ENCODE results near the gene PEX5. TPM values are rescaled to one million over a fixed set of nuclear protein-coding genes. Genes with fewer than 3 reads are reported as not detected.
A peak's percentile ranks its signal among the peaks of the same experiment; 100 is the strongest.

Gene PEX5
- total and polyA plus RNA-seq, 2 experiments from 2014 or later = 7.5 to 72.0 TPM

GRCh38 chr12:7142056-7142644 lies 47.3 kb upstream of the PEX5 start:
- no peak overlapping the region for H3K4me3 Mint-ChIP-seq
- H3K27ac Mint-ChIP-seq = no peak overlapping the region
- no peak overlapping the region for H2AFZ ChIP-seq

GRCh38 chr12:7142809-7143465 lies 46.5 kb upstream of the PEX5 start:
- Mint-ChIP-seq H3K36me3 (ENCODE audit: low read depth) (peaks cover 26% of the 10 kb centered on the region), H3K4me3 (no peak overlapping the region), H3K27me3 (ENCODE audit: insufficient read depth, low read depth, poor library complexity) (peaks cover 4% of the 10 kb centered on the region), H3K27ac (no peak overlapping the region), H3K9me3 (no peaks in the 10 kb centered on the region; the same call in 2 of the 3 replicates), H3K4me1 (no peaks in the 10 kb centered on the region)
- Histone ChIP-seq H3K79me2 (replicated peaks; ENCODE audit: insufficient read depth) (no peaks in the 10 kb centered on the region), H3K36me3 (ENCODE audit: insufficient read depth) (no peaks in the 10 kb centered on the region), H3K27me3 (ENCODE audit: insufficient read depth) (no peaks in the 10 kb centered on the region), H4K20me1 (replicated peaks; ENCODE audit: insufficient read depth) (no peaks in the 10 kb centered on the region; the same call in 1 of the 2 replicates), H2AFZ (no peak overlapping the region), H3K9me2 (ENCODE audit: insufficient read depth) (0 out of 2 replicates have a peak, but pooled peaks cover 3% of the 10 kb centered on the region), H3K4me3 (no peak overlapping the region), H3K27ac (ENCODE audit: low read depth) (no peak overlapping the region), H3F3A (replicated peaks; ENCODE audit: low read depth) (no peaks in the 10 kb centered on the region), H3K4me1 (ENCODE audit: insufficient read depth) (no peaks in the 10 kb centered on the region), H3K4me2 (no peak overlapping the region)
- DNase-seq (ENCODE audit: low spot score) (no peak), ATAC-seq (no peak)
- TF ChIP-seq CTCF (conservative IDR thresholded peaks at IDR 0.05; ENCODE audit: low read depth in 2 of 2) (no peak), POLR2AphosphoS5 (IDR thresholded peaks at IDR 0.05; ENCODE audit: low read depth) (no peak), NANOG (IDR thresholded peaks at IDR 0.05; ENCODE audit: borderline replicate concordance) (no peak)

More at GRCh38 chr12:7142056-7142644, 47.3 kb upstream of the PEX5 start:
- Histone ChIP-seq H3K36me3 (ENCODE audit: insufficient read depth) (no peaks in the 10 kb centered on the region), H3K4me3 (no peak overlapping the region), H3K79me2 (replicated peaks; ENCODE audit: insufficient read depth) (no peaks in the 10 kb centered on the region), H3F3A (replicated peaks; ENCODE audit: low read depth) (no peaks in the 10 kb centered on the region), H3K9me2 (ENCODE audit: insufficient read depth) (0 out of 2 replicates have a peak, but pooled peaks cover 3% of the 10 kb centered on the region), H3K4me2 (no peak overlapping the region), H3K27ac (ENCODE audit: low read depth) (no peak overlapping the region), H3K4me1 (ENCODE audit: insufficient read depth) (no peaks in the 10 kb centered on the region), H3K27me3 (ENCODE audit: insufficient read depth) (no peaks in the 10 kb centered on the region), H4K20me1 (replicated peaks; ENCODE audit: insufficient read depth) (no peaks in the 10 kb centered on the region; the same call in 1 of the 2 replicates)
- TF ChIP-seq CTCF (conservative IDR thresholded peaks at IDR 0.05; ENCODE audit: low read depth in 2 of 2) (peak; percentile 87 to 93), ZNF114 (CRISPR knock-in tag; IDR thresholded peaks at IDR 0.05) (no peak), EZH2phosphoT487 (IDR thresholded peaks at IDR 0.05; ENCODE audit: unreplicated experiment) (no peak), JUNB (IDR thresholded peaks at IDR 0.05; ENCODE audit: unreplicated experiment) (no peak)
- Mint-ChIP-seq H3K27me3 (ENCODE audit: insufficient read depth, low read depth, poor library complexity) (peaks cover 4% of the 10 kb centered on the region), H3K4me1 (no peaks in the 10 kb centered on the region), H3K36me3 (ENCODE audit: low read depth) (peaks cover 26% of the 10 kb centered on the region), H3K9me3 (no peaks in the 10 kb centered on the region)
- ATAC-seq = peak; percentile 98
- DNase-seq (ENCODE audit: low spot score) = peak; percentile 83
